Spleen (tissue), 7 donors: ENCODE measurements around the gene MAP3K10.

Experiments used
- POLR2A ChIP-seq, 3 donors: fragments of 450-650 bp; IDR thresholded peaks; one replicate each; pipeline ENCODE4 v1.5.1; 2017; ENCODE audit warnings: antibody characterized with exemption in 3 of 3, mild to moderate bottlenecking in 1 of 3
- TF ChIP-seq, protein P1 (sequence below), 11 experiments: fragments of 200-600 bp in 7 of 11; fragments of 450-650 bp in 4 of 11; sonication (generic) in 4 of 11; IDR thresholded peaks in 8 of 11; conservative IDR thresholded peaks in 3 of 11; 1 replicate in 7 of 11; 2 replicates in 4 of 11; pipeline versions ENCODE4 v1.4.0 to v1.8.0; 2016 to 2021; ENCODE audit warnings: antibody characterized with exemption in 11 of 11, inconsistent platforms in 4 of 11, mild to moderate bottlenecking in 1 of 11
- donor health status: DM: no; HTN: no; CAD: no; lungs with moderate emphysema.
- donor health status: DM: no; HTN: no; CAD: no.
- donor health status: DM: no; HTN: no; CAD: no.

- TF ChIP-seq, protein P1, sequence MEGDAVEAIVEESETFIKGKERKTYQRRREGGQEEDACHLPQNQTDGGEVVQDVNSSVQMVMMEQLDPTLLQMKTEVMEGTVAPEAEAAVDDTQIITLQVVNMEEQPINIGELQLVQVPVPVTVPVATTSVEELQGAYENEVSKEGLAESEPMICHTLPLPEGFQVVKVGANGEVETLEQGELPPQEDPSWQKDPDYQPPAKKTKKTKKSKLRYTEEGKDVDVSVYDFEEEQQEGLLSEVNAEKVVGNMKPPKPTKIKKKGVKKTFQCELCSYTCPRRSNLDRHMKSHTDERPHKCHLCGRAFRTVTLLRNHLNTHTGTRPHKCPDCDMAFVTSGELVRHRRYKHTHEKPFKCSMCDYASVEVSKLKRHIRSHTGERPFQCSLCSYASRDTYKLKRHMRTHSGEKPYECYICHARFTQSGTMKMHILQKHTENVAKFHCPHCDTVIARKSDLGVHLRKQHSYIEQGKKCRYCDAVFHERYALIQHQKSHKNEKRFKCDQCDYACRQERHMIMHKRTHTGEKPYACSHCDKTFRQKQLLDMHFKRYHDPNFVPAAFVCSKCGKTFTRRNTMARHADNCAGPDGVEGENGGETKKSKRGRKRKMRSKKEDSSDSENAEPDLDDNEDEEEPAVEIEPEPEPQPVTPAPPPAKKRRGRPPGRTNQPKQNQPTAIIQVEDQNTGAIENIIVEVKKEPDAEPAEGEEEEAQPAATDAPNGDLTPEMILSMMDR (IDR thresholded peaks at IDR 0.05 in 8 of 11, conservative IDR thresholded peaks at IDR 0.05 in 3 of 11): no peak
- TF ChIP-seq POLR2A (IDR thresholded peaks at IDR 0.05): no peak
Measured at GRCh38 chr19:40159744-40160143, 31.5 kb upstream of the MAP3K10 start.
